Activated CD8-positive, alpha-beta memory T cell treated with anti-CD3 and anti-CD28 coated beads, Interleukin-2, amount 50 U/mL, for 1 hour (primary cell): ENCODE measurements around the gene BRINP1.
"Not testable (repeated sequence)": the region's sequence is repeated elsewhere in the genome, so short reads cannot be mapped to it uniquely, and the experiment has no call there.

ENCODE experiments used
- DNase-seq: peaks from one replicate; pipeline ENCODE4 v3.0.0-alpha.2; 2020; ENCODE audit errors: extremely low read depth

The BRINP1 gene

DNA sequence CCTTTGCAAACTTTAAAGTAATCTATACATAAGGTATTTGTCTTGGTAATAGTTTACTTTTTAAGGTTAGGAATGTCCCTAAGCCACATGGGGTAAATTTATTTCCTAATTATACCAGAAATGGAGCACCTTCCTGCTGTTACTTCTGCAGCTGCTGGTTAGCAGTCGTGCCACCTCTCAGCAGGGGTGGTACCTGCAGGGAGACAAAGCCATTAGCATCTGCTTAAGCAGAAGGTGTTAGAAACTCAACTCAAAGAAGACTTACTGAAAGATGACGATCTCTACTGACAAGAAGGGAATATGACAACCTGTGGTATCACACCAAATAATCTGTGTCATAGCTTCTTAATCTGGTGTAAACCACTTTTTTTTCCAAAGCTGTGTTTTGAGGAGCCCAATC lies 173.7 kb downstream of the BRINP1 start:
- DNase-seq = no peak

DNA sequence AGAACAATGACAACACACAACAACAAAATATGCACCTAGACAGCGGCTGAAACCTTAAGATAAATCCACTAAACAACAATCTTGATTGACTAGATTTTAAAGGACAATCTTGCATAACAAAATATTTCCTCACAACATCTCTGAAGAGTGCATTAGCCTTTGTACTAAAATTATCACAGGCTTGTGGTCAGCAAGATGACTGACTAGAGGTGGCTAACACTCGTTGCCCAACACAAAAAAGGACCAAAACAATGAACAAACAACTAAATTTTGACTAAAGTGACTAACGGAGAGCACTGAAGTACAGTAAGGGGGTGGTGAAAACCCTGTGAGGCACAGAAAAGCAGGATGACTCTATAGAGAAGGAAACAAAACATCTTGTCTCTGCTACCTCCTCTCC lies 183.9 kb downstream of the BRINP1 start:
- DNase-seq = no peak

DNA sequence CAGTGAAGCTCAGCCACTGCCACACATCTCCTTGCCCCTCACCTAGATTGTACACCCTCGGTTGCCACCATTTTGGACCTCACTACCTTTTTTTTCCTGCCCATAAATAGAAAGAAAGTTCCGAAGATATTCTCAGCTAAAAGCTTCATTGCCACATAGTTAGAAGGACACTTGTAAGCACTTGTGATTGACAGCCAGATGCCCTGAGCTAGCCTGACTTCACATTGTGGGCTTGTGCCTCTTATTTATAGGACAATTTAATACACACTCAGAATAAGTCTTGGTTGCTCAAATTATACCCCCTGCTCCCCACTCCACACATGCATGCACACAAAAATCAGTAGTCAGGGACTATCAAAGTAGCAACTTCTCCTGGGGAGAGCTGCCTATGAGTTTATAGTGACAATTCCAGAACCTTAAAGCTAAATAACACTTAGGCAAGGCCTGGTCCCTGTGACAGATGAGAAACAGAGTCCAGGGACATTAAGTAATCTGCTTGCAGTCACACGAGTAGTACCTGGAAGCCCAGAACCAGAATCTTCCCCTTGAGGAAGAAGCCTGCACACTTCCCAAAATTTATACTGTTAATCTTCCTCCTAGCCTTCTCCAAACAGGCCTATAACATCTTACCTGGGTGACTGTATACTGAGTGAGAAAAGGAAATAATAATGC lies 184.8 kb downstream of the BRINP1 start:
- no peak for DNase-seq

DNA sequence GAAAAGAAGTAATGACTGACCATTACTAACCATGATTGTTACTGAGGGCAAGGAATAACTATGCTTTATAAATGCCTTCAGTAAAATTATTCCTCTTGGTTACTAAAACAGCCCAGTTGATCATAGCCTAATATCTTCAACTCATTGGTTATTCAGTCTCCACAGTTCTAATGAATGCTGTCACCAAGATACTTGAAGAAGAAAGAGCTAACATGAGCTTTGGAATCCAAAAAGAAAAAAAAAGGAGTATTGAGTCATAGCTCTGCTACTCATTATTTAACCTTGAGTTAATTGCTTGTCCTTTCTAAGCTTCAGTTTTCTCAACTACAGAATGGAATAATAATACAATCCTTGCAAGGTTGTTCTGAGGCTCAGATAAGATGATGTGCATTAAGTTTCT lies 187.7 kb downstream of the BRINP1 start:
- DNase-seq = no peak

DNA sequence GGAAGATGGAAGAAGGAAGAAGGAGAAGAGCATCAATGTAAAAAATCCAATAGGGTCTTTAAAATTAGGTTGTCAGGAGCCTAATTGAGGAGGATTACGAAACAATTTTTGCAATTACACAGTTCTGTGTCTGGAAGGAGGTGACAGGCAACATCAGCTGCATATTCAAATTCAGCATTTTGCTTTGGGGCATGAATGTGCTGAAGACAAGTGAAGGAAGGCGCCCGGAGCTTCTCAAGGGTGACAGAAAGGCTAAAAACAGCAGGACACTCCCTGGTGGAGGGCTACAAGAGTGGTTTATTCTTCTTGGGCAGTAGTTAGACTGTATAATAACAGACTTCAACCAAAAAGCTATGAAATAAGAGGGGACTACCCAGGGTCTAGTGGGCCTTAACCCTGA lies 188.3 kb downstream of the BRINP1 start:
- DNase-seq = no peak

DNA sequence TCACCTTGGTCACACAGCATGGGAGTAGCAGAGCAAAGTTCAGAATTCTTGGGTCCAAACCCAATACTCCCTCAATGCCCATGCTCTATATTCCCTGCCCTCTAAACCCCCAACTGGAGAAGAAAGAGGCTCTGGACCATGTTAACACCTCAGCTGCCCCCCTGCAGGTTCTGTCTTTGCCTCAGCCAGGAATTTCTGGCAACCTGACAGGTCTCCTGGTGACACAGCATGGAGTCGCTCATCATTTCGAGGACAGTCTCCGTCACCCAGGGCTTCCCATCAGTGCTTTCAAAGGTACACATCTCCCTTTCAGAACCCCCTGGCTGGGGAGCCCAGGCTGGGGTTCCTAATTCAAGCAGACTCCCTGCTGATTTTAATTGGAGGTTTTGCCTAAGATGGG lies 189.5 kb downstream of the BRINP1 start:
- DNase-seq = no peak

DNA sequence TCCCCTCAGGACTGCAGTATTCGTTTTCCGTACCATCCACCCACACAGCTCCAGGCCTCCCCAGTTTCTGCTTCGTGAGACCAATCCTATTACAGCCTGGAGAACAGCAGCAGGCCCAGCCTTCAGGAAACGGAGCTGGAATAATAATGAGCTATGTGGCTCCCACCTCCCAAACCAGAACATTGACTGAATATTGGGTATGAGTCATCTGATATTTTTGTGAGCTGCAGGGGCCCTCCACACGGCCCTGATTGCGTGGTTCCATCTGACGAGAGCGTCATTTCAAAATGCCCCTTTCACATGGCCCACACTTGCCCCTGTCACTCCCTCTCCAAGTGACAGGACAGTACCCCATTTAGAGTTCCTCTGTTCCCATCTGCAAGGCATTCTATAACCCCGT lies 192.0 kb downstream of the BRINP1 start:
- DNase-seq = no peak

DNA sequence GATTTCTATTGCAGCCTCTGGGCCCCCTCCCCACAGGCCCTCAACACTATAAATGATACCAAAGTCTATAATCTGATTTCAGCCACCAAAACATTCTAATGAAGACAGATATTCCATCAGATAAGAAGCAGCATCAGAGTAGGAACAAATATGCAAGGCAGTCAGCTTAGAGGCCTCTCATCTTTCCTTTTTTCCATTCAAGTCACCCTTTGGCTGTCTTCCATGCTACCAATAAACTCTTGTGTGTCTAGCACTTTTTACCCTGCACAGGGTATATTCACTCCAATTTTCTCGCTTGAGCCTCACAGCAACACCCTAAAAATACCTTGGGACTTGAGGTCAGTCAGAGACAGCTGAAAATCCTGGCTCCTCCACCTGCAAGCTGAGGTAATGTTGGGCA lies 193.7 kb downstream of the BRINP1 start:
- no peak for DNase-seq

DNA sequence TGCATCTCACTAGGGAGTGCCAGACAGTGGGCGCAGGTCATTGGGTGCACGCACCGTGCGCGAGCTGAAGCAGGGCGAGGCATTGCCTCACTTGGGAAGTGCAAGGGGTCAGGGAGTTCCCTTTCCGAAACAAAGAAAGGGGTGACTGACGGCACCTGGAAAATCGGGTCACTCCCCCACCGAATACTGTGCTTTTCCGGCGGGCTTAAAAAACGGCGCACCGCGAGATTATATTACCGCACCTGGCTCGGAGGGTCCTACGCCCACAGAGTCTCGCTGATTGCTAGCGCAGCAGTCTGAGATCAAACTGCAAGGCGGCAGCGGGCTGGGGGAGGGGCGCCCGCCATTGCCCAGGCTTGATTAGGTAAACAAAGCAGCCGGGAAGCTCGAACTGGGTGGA lies 200.0 kb downstream of the BRINP1 start:
- DNase-seq = not testable (repeated sequence)

DNA sequence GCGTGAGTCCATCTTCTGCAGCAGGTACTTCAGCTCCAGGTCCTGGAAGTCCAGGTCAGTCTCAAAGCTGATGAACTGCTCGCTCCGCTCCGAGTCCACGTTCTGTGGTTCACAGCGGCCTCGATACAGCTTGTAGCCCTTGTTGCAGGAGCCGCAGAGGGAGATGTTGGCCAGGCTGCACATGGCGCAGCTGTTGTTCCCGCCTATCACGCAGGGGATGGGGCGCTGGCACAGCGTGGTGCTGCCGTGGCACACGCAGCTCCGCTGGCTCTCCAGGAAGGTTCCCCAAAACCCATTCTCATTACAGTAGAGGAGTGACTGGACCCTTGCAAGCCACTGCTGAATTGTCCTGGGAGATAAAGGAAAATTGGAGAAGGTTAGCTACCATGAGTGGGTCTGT lies 201.4 kb downstream of the BRINP1 start:
- no peak for DNase-seq

DNA sequence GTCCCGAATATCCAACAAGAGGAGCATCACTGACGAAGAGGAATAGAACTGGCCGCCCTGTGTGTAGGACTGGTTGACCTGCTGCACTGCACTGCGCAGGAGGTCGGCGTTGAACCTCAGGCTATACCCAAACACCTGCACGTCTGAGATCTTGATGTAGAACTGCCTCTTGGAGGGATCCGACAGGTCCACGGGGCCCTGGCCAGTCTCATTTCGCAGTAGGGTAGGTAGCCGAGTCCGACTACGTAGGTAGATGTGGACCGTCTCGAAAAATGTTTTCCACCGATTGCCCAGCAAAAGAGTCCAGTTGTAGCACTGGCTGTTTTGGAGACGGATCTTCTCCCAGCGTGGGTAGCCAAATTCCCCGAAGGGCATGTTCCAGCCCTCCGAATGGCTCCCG lies 202.0 kb downstream of the BRINP1 start:
- DNase-seq = no peak

DNA sequence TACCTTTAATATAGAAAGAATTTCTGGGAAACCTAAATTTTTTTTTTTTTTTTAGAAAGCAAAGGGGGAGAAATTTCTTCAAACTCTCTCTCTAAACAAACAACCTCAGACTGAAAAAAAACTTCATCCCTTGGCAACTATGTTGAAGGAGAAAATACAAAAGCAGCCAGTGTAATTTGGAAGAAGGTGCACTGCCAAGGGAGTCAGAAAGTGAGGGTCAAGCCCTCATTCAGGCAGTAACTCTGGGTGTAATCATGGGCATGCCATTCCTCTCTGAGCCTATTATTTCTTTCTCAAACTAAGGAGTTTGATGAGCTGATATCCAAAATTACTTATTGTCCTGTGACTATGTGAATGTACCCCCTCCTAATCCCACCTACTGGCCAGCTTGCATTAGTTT lies 203.1 kb downstream of the BRINP1 start:
- DNase-seq = no peak

DNA sequence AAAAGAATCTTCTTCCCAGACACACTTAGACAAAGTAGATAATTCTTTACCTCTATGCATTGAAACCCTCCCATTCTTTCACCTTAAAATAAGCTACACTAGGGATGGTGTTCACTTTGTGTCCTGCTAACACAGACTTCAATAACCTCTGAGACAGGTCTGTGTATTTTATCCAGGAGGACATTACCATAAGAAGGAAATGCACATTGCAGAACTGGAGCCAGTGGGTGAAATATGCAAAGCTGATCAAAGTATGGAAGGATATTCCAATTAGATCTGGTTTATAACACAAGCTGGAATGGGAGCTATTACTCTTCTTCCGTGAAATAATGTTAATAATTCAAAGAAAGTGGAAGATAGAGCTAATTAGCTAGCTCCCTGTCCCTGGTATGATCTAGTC lies 204.1 kb downstream of the BRINP1 start:
- DNase-seq = no peak

DNA sequence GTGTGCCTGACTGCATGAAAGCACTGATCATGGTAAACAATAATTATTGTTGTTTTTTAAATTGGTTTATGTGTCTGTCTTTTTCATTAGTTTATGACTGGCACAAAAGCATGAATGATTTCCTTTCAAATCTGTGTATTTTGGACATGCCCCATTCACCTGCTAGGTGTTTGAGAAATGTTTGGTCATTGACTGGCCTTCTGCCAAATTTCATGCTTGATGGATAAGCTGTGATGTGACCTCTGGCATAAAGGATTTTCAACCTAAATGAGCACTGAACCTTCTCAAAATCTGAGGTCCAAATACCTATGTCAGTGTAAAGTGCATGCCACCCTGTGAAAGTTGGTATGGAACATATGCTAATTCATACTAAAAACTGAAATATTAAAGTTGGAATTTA lies 204.5 kb downstream of the BRINP1 start:
- no peak for DNase-seq

DNA sequence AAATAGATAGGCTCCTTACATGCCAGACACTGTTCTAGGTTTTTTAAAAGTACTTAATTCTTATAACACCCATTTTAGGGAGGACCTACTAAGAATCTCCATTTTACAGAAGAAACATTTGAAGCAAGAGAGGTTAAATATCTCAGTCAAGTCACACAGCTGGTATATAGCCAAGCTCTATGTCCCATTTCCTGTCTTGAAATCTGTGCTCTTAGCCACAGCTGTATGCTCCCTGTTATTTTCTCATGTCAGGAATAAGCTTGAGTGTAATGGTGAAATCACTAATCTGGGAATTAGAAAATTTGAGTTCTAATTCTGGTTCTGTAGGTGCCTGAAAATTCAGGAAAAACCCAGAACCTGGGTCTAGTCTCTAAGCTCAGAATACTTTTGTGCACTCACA lies 208.7 kb downstream of the BRINP1 start:
- no peak for DNase-seq

DNA sequence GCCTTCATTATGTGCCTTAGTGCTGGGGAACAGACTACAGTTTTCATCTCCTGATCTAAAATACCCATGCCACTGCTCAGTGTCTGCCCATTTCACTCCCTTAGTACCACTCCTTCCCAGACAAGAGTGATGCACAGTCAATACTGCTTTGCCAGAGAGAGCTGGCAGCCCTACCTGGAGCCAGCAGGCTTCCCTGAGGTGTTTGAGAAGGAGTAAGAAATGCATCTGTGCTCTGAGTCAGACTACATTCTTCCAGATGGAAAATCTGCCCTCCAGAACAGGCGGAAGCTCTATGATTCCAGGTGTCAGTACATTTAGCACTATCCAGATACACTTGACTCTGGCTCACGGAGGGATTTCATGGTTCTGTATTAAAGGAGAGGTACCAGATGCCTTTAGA lies 209.8 kb downstream of the BRINP1 start:
- DNase-seq = no peak

DNA sequence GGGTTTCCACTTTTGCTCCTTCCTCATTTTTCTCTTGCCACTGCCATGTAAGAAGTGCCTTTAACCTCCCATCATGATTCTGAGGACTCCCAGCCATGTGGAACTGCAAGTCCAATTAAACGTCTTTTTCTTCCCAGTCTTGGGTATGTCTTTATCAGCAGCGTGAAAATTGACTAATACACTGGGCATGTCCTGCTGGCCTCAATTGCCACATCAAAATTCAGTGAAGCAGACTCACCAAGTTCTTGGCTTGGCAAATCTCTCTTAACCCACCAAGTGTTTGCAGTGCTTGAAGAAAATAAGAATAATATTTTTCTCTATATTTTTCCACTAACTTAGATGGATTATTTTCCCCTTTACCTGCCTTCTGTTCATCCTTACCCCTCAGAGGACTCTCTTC lies 212.0 kb downstream of the BRINP1 start:
- DNase-seq = no peak

DNA sequence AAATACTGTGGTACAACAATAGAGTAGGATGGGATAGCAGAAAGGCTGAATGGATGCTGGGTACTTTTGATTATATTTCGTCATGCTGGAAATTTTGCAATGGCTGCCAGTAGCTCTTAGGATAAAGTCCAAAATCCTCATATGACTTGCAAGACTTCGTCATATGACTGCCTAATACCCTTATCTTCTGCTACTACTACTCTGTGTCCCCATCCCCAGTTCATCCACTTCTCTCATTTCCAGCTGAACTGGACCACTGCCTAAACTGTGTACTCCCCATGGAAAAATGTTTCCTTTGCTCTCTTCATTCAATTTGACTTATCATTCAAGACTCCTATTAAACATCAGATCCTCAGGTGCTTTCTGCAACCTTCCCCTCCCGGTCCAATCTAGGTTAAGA lies 212.9 kb downstream of the BRINP1 start:
- DNase-seq = no peak

DNA sequence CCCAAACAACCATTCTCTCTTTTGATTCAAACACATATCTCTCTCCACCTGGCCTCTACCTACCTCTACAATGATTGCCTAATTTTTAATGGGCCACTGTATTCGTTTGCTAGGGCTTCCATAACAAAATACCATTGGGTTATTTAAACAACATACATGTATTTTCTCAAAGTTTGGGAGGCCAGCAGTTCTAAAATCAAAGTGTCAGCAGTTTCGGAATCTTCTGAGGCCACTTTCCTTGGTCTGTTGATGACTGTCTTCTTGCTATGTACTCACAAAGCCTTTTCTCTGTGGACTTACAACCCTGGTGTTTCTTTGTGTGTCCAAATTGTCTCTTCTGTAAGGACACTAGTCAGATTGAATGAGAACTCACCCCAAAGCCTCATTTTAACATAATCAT lies 214.7 kb downstream of the BRINP1 start:
- DNase-seq = no peak

DNA sequence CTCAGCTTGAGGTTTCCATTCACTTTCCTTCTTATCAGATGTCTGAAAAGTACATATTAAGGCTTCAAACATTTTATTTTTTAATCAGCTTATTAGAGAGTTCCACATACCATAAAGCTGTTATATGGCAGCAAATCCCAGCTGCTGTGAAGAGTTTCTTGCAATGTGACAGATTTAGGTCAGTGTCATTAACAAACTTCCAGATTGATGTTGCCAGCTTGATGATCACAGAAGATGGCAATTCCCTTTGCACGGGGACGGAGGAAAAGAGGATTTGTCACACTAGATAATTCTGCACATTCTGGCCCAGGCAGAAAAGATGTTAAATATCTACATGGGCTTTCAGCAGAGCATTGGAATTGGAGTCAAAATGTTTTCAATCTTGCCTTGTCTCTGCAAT lies 215.8 kb downstream of the BRINP1 start:
- DNase-seq = no peak

DNA sequence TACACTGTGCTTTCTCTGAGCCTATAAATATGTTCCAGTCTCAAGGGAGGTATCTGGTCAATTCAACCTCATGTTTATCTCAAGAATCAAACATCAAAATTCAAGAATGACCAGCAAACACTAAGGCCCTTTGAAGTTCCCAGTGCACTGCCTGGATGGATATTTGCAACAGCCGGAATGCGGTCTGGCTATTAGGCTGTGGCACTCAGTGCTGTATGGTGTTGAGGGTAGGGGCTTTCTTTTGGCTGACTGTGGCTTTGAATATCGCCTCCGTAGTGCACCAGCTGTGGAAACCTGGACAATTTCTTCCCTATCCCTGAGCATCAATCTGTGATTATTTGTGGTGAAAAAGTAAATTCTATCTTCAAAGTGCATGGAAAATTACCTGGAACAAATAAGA lies 220.4 kb downstream of the BRINP1 start:
- DNase-seq = no peak

DNA sequence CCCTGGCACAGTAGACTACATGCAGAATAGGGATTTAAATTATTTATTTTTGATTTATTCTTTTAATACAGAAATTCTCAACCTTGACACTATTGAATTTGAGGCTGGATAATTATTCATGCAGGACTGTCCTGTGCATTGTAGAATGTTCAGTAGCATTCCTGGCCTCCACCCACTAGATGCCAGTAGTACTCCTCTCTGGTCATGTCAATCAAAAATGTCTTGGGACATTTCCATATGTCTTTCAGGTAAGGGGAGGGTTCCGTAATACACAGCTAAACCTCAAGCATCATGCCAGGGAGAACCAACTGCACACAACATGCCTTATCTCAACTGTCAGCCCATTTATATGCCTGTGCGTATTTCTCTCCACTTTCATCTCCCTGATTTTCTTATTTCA lies 231.8 kb downstream of the BRINP1 start:
- no peak for DNase-seq

DNA sequence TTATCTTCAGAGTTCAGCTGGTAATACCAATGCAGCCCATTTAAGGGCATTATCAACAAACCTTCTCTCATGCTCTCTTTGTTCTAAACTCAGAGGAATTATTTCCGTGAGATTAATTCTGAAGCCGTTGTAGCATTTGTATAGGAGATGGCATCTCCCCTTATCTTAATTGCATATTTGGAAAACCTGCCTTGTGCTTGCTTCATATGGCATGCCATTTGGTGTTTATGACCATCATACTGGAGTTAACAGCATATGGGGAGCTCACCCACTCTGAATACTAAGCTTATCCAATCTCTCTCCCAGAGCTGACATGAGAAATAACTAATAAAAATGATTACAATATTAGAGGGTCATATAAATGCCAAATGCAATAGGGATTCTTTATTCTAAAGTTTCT lies 243.2 kb downstream of the BRINP1 start:
- no peak for DNase-seq

DNA sequence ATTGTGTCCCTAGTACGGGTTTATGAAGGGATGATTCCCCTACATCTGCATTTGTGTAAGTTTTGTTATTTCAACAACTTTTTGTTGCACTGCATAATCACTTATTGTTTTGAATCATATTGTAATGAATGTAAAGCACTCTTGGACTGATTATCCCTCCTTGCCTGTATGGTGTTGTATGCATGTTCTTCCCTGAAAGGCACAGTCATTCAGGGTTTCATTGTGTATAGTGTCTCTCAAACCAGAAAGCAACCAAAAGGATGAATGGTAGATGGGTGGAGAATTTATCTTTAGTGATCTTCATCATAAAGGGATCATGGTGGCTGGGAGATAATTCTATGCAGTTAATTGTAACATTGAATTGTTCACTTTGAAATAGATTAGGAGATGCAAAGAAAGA lies 247.3 kb downstream of the BRINP1 start:
- DNase-seq = no peak

DNA sequence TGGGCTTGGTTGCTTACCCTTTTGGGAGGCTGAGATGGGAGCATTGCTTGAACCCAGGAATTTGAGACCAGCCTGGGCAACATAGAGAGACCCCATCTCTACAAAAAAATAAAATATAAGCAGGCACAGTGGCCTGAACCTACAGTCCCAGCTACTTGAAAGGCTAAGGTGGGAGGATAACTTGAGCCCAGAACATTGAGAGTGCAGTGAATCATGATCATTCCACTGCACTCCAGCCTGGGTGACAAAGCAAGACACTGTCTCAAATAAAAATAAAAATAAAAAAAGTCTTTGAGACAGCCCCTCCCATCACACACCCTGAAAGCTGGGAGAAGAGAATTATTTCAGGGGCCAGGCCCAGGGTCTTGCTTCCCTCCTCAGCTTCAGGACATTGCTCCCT lies 251.8 kb downstream of the BRINP1 start:
- DNase-seq = no peak
